ENCODE measurements around the gene RASSF8. TPM values are rescaled to one million over a fixed set of nuclear protein-coding genes. Genes with fewer than 3 reads are reported as not detected.
"Not testable (repeated sequence)": the region's sequence is repeated elsewhere in the genome, so short reads cannot be mapped to it uniquely, and the experiment has no call there.

RASSF8 gene
- total RNA-seq, 2 donors from 2014 or later = 1.3 to 12.8 TPM

DNA sequence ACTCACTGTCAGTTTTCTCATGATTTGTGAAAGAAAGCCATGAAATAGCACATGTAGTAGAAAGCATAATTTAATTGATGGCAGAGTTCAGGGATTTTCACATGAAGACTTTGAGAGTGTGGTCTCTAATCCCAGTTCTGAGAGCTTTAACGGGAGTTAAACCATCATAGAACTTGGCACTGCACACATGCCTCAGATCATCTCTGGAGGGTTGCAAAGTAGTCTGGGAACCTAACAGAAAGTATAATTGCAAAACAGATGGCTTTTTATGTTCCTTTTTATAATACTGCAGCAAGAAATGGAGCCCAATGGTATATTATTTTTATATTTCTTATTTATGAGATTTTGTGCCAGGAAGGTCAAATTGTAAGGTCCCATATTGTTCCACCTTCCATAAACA lies 88.4 kb downstream of the RASSF8 start:
- Mint-ChIP-seq H3K27ac (no peak overlapping the region), H3K27me3 (ENCODE audit: low read depth) (no peaks in the 10 kb centered on the region), H3K4me3 (no peak overlapping the region), H3K9me3 (no peaks in the 10 kb centered on the region), H3K36me3 (ENCODE audit: insufficient read depth in 2 of 2) (no peaks in the 10 kb centered on the region), H3K4me1 (ENCODE audit: low read depth) (no peaks in the 10 kb centered on the region)
- no peak for ATAC-seq (replicated peaks in 1 of 2)
- DNase-seq = no peak

- H3K27ac Mint-ChIP-seq = no peak overlapping the region
- DNase-seq (no peak), ATAC-seq (replicated peaks in 1 of 2) (no peak)
- H3K4me1 Mint-ChIP-seq (ENCODE audit: low read depth) = no peaks in the 10 kb centered on the region
- no peaks in the 10 kb centered on the region for H3K27me3 Mint-ChIP-seq (ENCODE audit: low read depth)
- H3K36me3 Mint-ChIP-seq (ENCODE audit: insufficient read depth in 2 of 2) = no peaks in the 10 kb centered on the region
- H3K4me3 Mint-ChIP-seq = no peak overlapping the region
- no peaks in the 10 kb centered on the region for H3K9me3 Mint-ChIP-seq
These were observed 89.1 kb downstream of the RASSF8 start for GRCh38 chr12:26047401-26048226.

- DNase-seq (no peak), ATAC-seq (replicated peaks in 1 of 2) (no peak)
- no peaks in the 10 kb centered on the region for H3K36me3 Mint-ChIP-seq (ENCODE audit: insufficient read depth in 2 of 2)
- no peaks in the 10 kb centered on the region for H3K9me3 Mint-ChIP-seq
- no peaks in the 10 kb centered on the region for H3K27me3 Mint-ChIP-seq (ENCODE audit: low read depth)
- no peaks in the 10 kb centered on the region for H3K4me1 Mint-ChIP-seq (ENCODE audit: low read depth)
- H3K4me3 Mint-ChIP-seq = no peak overlapping the region
- H3K27ac Mint-ChIP-seq = no peak overlapping the region
These were observed 94.2 kb downstream of the RASSF8 start for GRCh38 chr12:26052652-26053051.

GRCh38 chr12:26054383-26054782 lies 95.9 kb downstream of the RASSF8 start:
- no peak overlapping the region for H3K27ac Mint-ChIP-seq
- no peaks in the 10 kb centered on the region for H3K27me3 Mint-ChIP-seq (ENCODE audit: low read depth)
- H3K4me1 Mint-ChIP-seq (ENCODE audit: low read depth) = no peaks in the 10 kb centered on the region
- H3K9me3 Mint-ChIP-seq = no peaks in the 10 kb centered on the region
- ATAC-seq (replicated peaks in 1 of 2) (no peak), DNase-seq (no peak)
- no peaks in the 10 kb centered on the region for H3K36me3 Mint-ChIP-seq (ENCODE audit: insufficient read depth in 2 of 2)
- H3K4me3 Mint-ChIP-seq = no peak overlapping the region

DNA sequence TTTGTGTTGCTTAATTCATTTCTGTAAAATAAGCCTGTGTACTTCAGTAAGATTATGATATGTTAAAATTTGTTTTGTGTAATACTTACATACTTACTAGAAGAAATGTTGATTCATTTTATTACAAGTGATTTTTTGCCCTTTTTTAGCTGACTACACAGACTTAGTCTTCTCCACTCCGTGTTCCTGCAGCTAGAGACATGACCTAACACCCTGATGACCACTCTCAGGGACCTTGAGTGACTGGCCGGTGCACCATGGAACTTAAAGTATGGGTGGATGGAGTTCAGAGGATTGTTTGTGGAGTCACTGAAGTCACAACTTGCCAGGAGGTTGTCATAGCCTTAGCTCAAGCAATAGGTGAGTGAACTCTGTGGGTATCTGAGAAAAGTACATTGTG lies 96.6 kb downstream of the RASSF8 start:
- H3K4me3 Mint-ChIP-seq = no peak overlapping the region
- H3K27me3 Mint-ChIP-seq (ENCODE audit: low read depth) = no peaks in the 10 kb centered on the region
- DNase-seq (no peak), ATAC-seq (replicated peaks in 1 of 2) (no peak)
- no peaks in the 10 kb centered on the region for H3K4me1 Mint-ChIP-seq (ENCODE audit: low read depth)
- H3K36me3 Mint-ChIP-seq (ENCODE audit: insufficient read depth in 2 of 2) = no peaks in the 10 kb centered on the region
- no peak overlapping the region for H3K27ac Mint-ChIP-seq
- H3K9me3 Mint-ChIP-seq = no peaks in the 10 kb centered on the region

- H3K27me3 Mint-ChIP-seq (ENCODE audit: low read depth) = no peaks in the 10 kb centered on the region
- H3K9me3 Mint-ChIP-seq = no peaks in the 10 kb centered on the region
- DNase-seq (no peak), ATAC-seq (replicated peaks in 1 of 2) (no peak)
- H3K4me3 Mint-ChIP-seq = no peak overlapping the region
- no peaks in the 10 kb centered on the region for H3K4me1 Mint-ChIP-seq (ENCODE audit: low read depth)
- no peaks in the 10 kb centered on the region for H3K36me3 Mint-ChIP-seq (ENCODE audit: insufficient read depth in 2 of 2)
- no peak overlapping the region for H3K27ac Mint-ChIP-seq
These were observed 97.9 kb downstream of the RASSF8 start for GRCh38 chr12:26056335-26056734.

DNA sequence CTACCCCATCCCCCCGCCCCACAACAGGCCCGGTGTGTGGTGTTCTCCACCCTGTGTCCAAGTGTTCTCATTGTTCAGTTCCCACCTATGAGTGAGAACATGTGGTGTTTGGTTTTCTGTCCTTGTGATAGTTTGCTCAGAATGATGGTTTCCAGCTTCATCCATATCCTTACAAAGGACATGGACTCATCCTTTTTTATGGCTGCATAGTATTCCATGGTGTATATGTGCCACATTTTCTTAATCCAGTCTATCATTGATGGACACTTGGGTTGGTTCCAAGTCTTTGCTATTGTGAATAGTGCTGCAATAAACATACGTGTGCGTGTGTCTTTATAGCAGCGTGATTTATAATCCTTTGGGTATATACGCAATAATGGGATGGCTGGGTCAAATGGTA lies 98.8 kb downstream of the RASSF8 start:
- H3K27me3 Mint-ChIP-seq (ENCODE audit: low read depth); H3K27ac Mint-ChIP-seq; DNase-seq; H3K36me3 Mint-ChIP-seq (ENCODE audit: insufficient read depth in 2 of 2); H3K9me3 Mint-ChIP-seq; ATAC-seq (replicated peaks in 1 of 2); H3K4me3 Mint-ChIP-seq; H3K4me1 Mint-ChIP-seq (ENCODE audit: low read depth): not testable (repeated sequence)

GRCh38 chr12:26058308-26058707 lies 99.8 kb downstream of the RASSF8 start:
- no peaks in the 10 kb centered on the region for H3K36me3 Mint-ChIP-seq (ENCODE audit: insufficient read depth in 2 of 2)

GRCh38 chr12:26058818-26059217 lies 100.3 kb downstream of the RASSF8 start:
- DNase-seq = no peak
- H3K27me3 Mint-ChIP-seq (ENCODE audit: low read depth) = no peaks in the 10 kb centered on the region
- no peak overlapping the region for H3K27ac Mint-ChIP-seq
- ATAC-seq (replicated peaks in 1 of 2) = no peak
- no peak overlapping the region for H3K4me3 Mint-ChIP-seq
- H3K9me3 Mint-ChIP-seq = no peaks in the 10 kb centered on the region
- no peaks in the 10 kb centered on the region for H3K4me1 Mint-ChIP-seq (ENCODE audit: low read depth)
- no peaks in the 10 kb centered on the region for H3K36me3 Mint-ChIP-seq (ENCODE audit: insufficient read depth in 2 of 2)

More at GRCh38 chr12:26058308-26058707, 99.8 kb downstream of the RASSF8 start:
- Mint-ChIP-seq H3K4me3 (no peak overlapping the region), H3K4me1 (ENCODE audit: low read depth) (no peaks in the 10 kb centered on the region), H3K27me3 (ENCODE audit: low read depth) (no peaks in the 10 kb centered on the region), H3K27ac (no peak overlapping the region), H3K9me3 (no peaks in the 10 kb centered on the region)
- DNase-seq = no peak
- ATAC-seq (replicated peaks in 1 of 2) = no peak

DNA sequence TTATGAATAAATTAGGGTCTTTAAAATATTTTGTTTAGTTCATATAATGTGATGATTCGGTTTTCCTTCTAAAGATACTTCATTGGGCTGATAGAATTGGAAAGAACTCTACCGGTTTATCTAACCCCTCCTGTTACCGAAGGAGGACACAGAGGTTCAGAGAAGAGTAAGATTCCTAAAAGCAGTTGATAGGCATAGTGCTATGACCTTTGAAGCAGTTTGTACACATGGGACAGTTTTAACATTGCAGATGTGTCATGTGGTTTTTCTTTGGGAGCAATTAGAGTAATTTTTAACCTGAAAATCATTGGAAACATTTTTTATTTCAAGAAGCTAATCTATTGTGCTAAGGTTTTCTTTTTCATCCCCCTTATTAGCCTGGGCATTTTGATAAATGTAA lies 103.5 kb downstream of the RASSF8 start:
- Mint-ChIP-seq H3K27ac (no peak overlapping the region), H3K4me1 (ENCODE audit: low read depth) (no peaks in the 10 kb centered on the region), H3K36me3 (ENCODE audit: insufficient read depth in 2 of 2) (no peaks in the 10 kb centered on the region), H3K27me3 (ENCODE audit: low read depth) (no peaks in the 10 kb centered on the region), H3K4me3 (no peak overlapping the region), H3K9me3 (no peaks in the 10 kb centered on the region)
- no peak for ATAC-seq (replicated peaks in 1 of 2)
- no peak for DNase-seq

DNA sequence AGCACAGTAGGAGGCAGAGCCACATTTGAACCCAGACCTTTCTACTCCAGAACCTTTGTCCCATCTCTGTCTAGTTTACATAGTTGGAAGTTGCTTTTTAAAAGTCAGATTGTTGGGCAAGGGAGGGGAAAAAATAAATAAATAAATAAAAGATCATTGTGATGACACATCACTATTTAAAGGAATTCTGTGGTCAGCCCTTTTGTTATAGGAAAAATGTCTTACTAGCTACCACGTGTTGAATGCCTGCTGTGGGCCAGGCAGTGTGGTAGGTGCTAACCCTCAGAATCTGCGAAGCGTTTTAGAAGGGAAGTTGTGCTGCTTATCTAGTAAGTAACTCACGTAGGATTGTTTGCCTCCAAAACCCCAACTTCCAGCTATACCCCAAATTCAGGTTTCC lies 104.1 kb downstream of the RASSF8 start:
- H3K4me3 Mint-ChIP-seq = no peak overlapping the region
- H3K27ac Mint-ChIP-seq = no peak overlapping the region
- ATAC-seq (replicated peaks in 1 of 2) (no peak), DNase-seq (no peak)
- no peaks in the 10 kb centered on the region for H3K9me3 Mint-ChIP-seq
- no peaks in the 10 kb centered on the region for H3K4me1 Mint-ChIP-seq (ENCODE audit: low read depth)
- no peaks in the 10 kb centered on the region for H3K36me3 Mint-ChIP-seq (ENCODE audit: insufficient read depth in 2 of 2)
- H3K27me3 Mint-ChIP-seq (ENCODE audit: low read depth) = no peaks in the 10 kb centered on the region

DNA sequence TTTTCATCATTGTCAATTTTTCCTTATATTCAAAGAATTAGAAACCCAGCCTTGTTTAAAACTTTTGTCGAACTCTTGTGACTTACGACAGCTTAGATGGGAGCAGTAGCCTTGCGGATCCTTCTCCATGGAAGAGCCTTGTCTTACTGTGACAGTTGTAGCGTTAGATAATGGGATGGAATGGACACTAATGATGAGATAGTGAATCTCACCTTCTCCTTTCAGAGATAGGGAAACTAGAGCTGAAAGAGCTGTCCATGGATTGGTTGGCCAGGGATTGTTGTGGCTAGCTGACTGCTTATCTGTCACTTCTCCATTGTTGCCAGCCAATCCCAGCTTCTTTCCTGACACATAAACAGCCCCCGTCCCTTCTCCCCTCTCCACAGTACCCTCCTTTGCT lies 107.0 kb downstream of the RASSF8 start:
- no peaks in the 10 kb centered on the region for H3K9me3 Mint-ChIP-seq
- no peaks in the 10 kb centered on the region for H3K4me1 Mint-ChIP-seq (ENCODE audit: low read depth)
- DNase-seq (no peak), ATAC-seq (replicated peaks in 1 of 2) (no peak)
- no peaks in the 10 kb centered on the region for H3K36me3 Mint-ChIP-seq (ENCODE audit: insufficient read depth in 2 of 2)
- no peak overlapping the region for H3K4me3 Mint-ChIP-seq
- no peak overlapping the region for H3K27ac Mint-ChIP-seq
- no peaks in the 10 kb centered on the region for H3K27me3 Mint-ChIP-seq (ENCODE audit: low read depth)

GRCh38 chr12:26068503-26068902 lies 110.0 kb downstream of the RASSF8 start:
- DNase-seq (no peak), ATAC-seq (replicated peaks in 1 of 2) (no peak)
- H3K4me1 Mint-ChIP-seq (ENCODE audit: low read depth) = no peaks in the 10 kb centered on the region
- H3K27me3 Mint-ChIP-seq (ENCODE audit: low read depth) = no peaks in the 10 kb centered on the region
- H3K9me3 Mint-ChIP-seq = no peaks in the 10 kb centered on the region
- H3K27ac Mint-ChIP-seq = no peak overlapping the region
- no peak overlapping the region for H3K4me3 Mint-ChIP-seq
- H3K36me3 Mint-ChIP-seq (ENCODE audit: insufficient read depth in 2 of 2) = no peaks in the 10 kb centered on the region

DNA sequence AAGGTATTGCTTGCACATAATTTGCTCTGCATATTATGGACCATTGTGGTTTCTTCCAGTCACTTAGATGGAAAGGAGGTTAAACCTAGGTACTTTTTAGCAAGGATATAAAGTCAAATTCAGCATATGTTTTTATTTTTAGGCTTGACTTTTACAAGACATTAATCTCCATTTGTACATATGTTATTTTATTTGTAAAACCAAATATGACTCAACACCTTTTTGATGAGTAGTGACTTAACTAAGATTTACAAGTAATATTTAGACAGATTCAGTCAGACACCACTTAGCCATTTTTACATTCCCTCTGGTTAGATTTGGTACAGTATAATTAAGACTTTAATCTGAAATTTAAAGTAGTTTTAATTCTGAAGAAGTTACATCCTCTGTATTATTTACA lies 111.3 kb downstream of the RASSF8 start:
- no peak overlapping the region for H3K4me3 Mint-ChIP-seq
- DNase-seq (no peak), ATAC-seq (replicated peaks in 1 of 2) (no peak)
- H3K9me3 Mint-ChIP-seq = no peaks in the 10 kb centered on the region
- no peak overlapping the region for H3K27ac Mint-ChIP-seq
- H3K27me3 Mint-ChIP-seq (ENCODE audit: low read depth) = no peaks in the 10 kb centered on the region
- H3K36me3 Mint-ChIP-seq (ENCODE audit: insufficient read depth in 2 of 2) = no peaks in the 10 kb centered on the region
- H3K4me1 Mint-ChIP-seq (ENCODE audit: low read depth) = no peaks in the 10 kb centered on the region

Measured in activated T-cell treated with anti-CD3 and anti-CD28 coated beads, Interleukin-2, amount 50 U/mL, for 72 hours (primary cell).